AG09319 (cell line): ENCODE measurements around the gene GNG7.

Experiments
- DNase-seq: peaks from one replicate; pipeline ENCODE4 v3.0.0-alpha.2; 2010; ENCODE audit warnings: low read depth; ENCODE audit errors: extremely low read depth
- TF ChIP-seq, protein P1 (sequence below): IDR thresholded peaks from 2 replicates; pipeline ENCODE4 v1.5.1; 2011; ENCODE audit warnings: low read depth, mild to moderate bottlenecking, inconsistent platforms, low read length, moderate library complexity

GNG7 gene

DNA sequence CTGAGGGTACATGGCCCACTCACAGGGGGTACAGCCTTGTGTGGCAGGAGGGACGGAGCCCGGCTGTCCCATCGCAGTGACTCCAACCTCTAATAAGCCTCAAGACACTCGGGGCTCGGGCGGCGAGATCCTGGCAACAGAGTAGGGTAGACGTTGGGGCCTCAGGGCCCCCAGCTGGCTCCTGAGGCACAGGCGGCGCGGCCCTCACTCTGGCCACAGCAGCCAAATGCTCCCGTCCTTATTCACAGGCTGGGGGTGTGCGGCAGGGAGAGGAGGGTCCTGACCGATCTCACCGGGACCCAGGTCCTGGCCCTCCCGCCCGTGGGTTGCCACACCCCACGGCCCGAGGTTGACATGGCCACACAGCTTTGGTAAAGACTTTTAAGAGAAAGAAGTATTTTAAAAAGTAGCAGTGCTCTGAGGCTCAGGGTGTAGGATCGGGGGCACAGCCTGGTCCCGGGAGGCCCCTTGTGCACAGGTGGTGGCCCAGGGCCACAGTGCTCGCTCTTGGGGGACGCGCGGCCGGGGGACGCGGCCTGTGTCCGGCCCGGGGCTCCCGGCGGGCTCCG lies 29.7 kb upstream of the GNG7 start:
- TF ChIP-seq, protein P1, sequence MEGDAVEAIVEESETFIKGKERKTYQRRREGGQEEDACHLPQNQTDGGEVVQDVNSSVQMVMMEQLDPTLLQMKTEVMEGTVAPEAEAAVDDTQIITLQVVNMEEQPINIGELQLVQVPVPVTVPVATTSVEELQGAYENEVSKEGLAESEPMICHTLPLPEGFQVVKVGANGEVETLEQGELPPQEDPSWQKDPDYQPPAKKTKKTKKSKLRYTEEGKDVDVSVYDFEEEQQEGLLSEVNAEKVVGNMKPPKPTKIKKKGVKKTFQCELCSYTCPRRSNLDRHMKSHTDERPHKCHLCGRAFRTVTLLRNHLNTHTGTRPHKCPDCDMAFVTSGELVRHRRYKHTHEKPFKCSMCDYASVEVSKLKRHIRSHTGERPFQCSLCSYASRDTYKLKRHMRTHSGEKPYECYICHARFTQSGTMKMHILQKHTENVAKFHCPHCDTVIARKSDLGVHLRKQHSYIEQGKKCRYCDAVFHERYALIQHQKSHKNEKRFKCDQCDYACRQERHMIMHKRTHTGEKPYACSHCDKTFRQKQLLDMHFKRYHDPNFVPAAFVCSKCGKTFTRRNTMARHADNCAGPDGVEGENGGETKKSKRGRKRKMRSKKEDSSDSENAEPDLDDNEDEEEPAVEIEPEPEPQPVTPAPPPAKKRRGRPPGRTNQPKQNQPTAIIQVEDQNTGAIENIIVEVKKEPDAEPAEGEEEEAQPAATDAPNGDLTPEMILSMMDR, result no peak
- no peak for DNase-seq

DNA sequence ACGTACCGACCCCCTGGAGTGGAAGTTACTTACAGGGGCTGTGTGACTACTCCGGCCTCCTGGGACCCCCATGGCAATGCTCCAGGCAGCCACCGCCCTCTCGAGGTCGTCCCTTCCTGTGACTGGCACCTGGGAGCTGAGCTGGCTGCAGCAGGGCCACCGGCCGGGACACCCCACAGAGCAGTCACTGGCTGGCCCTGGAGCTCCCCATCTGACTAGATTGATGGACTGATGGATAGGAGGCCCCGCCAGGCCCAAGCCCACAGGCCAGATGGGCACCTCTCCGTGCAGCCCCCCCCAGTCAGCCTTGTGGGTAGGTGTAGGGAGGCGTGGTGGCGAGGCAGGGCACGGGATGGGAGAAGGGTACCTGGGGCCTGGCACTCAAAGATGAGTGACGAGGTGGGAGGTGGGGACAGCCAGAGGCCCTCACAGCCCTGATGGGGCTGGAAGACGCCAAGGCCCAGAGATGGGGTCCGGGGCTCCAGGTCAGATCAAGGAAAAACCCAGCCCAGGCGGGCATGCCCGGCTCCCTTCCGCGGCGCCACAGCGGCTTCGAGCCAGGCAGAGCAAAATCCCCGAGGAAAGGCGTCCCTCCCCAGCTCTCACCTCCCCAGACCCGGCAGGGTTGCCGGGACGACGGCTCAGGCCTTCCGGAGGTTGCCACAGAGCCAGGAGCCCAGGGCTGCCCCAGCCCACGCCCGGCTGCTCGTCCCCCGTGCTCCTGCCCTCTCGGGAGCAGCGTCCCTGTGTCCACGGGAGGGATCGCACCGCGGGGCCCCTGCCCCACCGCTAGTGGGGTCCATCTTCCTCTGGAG lies 28.9 kb upstream of the GNG7 start:
- DNase-seq, result no peak
- TF ChIP-seq, protein P1, result no peak

DNA sequence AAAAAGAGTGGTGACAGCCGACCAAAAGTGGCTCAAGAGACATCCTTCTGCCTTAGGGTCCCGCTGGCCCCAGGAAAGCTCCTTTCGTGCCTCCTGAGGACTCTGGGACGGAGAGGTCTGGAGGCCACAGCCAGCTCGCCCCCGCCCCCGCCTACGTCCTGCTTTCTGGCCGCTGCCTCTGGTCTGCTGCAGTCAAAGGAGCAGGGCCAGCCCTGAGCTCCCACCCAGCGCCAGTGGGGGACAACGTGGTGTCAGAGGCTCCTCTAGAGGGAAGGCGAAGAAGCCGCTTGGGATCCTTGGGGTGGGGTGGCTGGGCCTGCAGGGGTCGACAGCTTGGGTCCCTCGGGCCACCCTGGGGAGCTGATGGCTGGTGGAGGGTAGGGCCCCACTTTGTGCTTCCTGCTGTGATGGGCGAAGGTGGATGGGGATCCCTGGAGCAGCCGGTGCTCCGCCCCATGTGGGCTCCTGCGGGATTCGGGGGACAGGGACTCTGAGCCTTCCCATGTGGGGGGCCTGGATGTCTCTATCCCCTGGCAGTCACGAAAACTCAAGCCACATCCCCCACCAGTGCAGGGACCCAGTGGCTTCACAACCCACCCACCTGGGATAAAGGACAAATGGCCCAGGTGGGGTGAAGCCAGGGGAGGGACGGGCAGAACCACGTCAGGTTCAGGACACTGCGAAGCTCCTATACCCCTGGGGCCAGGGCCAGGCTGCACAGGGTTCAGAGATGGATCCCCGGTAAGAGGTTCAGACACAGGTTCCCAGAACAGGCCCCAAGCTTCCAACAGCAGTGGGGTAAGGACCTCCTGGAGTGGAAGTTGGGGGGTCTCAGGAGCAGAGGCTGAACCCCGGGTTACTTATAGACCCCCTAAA lies 27.7 kb upstream of the GNG7 start:
- DNase-seq, result no peak
- TF ChIP-seq, protein P1, result no peak

DNA sequence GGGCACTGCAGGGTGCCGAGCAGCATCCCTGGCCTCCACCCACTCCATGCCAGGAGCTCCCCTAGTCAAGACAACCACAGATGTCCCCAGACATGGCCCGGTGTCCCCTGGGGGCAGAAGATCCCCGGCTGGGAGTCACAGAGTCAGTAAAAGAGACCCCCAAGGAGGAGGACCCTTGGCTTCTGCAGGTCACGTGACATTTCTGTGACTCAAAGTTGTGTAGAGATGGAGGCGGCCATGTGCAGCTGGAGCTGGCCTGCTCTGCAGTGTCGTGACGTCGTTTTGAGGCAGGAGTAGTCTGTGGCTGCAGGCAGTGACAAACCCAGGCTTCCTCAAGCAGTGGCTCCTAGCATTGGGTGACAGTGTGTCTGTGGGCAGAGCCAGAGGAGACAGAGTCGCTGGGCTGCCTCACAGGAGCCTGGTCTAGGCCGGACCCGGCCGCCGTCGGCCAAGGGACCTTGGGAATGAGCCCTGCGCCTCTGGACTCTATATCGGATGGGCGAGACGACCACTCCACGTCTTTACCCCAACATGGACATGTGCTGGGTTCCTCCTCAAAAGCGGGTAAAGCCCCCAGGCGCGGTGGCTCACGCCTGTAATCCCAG lies 26.4 kb upstream of the GNG7 start:
- TF ChIP-seq, protein P1, result no peak
- no peak for DNase-seq

DNA sequence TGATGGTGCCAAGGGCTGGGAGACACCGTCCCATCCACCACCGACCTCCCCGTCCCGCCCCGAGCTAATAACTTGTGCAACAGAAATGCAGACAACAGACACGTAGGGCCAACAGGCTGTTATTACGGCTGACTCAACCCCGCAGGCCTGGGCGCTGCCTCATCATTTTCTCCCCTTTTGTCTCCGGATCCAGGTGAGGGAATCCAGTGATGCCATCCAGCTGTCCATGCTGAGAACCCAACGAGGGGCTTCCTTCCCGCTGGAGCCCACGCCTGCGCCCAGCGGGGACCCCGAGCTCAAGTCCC lies 25.1 kb upstream of the GNG7 start:
- TF ChIP-seq, protein P1, result no peak
- DNase-seq, result no peak

DNA sequence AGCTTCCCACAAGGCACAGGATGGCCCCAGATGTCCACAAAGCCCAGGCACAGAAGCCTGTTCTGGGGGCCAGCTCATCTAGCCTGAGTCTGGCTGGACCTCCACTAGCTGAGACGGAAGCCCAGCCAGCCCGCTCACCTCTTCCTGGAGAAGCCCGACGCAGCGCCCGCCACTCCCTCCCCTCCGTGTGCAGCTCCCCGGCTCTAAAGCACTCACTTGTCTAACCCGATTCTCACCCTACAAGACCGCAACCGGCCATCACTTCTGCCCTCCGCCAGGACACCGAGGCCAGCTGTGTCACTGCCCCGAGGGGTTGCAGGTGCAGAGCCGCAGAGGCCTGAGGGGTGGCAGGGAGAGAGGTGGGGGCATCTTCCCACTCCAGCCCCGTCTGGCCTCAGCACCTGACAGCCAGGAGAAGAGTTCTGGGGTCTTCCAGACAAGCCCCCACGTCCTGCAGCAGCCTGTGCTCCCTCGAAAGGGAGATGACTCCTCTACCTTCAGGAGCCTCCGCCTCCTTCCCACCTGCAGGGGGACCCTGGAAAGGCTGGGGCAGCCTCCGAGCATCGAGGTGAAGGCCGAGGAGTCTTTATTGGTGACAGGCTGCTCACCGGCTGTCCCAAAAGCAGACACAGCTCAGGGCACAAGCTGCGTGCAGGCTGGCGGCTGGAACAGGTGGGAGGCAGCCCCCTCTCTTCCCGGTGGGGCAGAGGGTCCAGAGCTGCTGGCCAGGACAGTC lies 24.6 kb upstream of the GNG7 start:
- DNase-seq, result no peak
- TF ChIP-seq, protein P1, result no peak
